GM12878 (cell line): ENCODE results near the gene TRIM72. TPM values are rescaled to one million over a fixed set of nuclear protein-coding genes. Genes with fewer than 3 reads are reported as not detected.
A peak's percentile ranks its signal among the peaks of the same experiment; 100 is the strongest.

Experiments
- ATAC-seq: fragments of 200-7000 bp; cut with Tn5 transposase; 3 replicates; pipeline ENCODE4 v1.9.1; 2020; ENCODE audit warnings: mild to moderate bottlenecking, moderate library complexity
- BruUV-seq: library from RNA; stranded (reverse); fragments of 400-500 nt; replicated peaks from 2 replicates; lab custom pipeline; 2021; lab: Mats Ljungman, UMichigan
- CTCF ChIA-PET: fragments of 300-600 bp; sonication (Branson Sonifier 250); formaldehyde crosslinking; extraction: SDS; loops from one replicate; lab custom pipeline; 2021; ENCODE audit warnings: inconsistent platforms; lab: Yijun Ruan, JAX
- POLR2A ChIA-PET: fragments of 350-600 bp; formaldehyde crosslinking; extraction: SDS; loops from one replicate; lab custom pipeline; 2021; ENCODE audit warnings: inconsistent platforms; lab: Charles Lee
- RAD21 ChIA-PET: fragments of 300-600 bp; sonication (Branson Sonifier 250); formaldehyde crosslinking; loops from one replicate; lab custom pipeline; 2023; ENCODE audit warnings: antibody characterized with exemption; ENCODE audit not compliant: unreplicated experiment; lab: Charles Lee
- SMC1A ChIA-PET: fragments of 300-600 bp; sonication (Branson Sonifier 250); formaldehyde crosslinking; loops from one replicate; lab custom pipeline; 2023; ENCODE audit not compliant: unreplicated experiment, uncharacterized antibody; lab: Charles Lee
- DNase-seq: peaks from one replicate; pipeline ENCODE4 v3.0.0-alpha.2; 2011; ENCODE audit warnings: low read depth, low spot score
- FAIRE-seq: peaks from 3 replicates; lab custom pipeline; 2011; peaks lifted over from hg19 to GRCh38; lab: Jason Lieb, UNC
- H2AFZ ChIP-seq: 2 replicates; pipeline ENCODE4 v1.6.0; 2011; ENCODE audit warnings: low read depth, low read length, control low read depth; ENCODE audit not compliant: control insufficient read depth
- H3K27ac ChIP-seq: 2 replicates; pipeline ENCODE4 v1.5.1; 2011; ENCODE audit warnings: control low read depth; ENCODE audit not compliant: control insufficient read depth, insufficient read depth
- H3K27me3 ChIP-seq, 2 experiments: replicated peaks in 1 of 2; 2 replicates each; pipeline versions ENCODE4 v1.6.0 to v1.6.1; 2011; ENCODE audit warnings: low read length in 1 of 2; ENCODE audit not compliant: control insufficient read depth in 2 of 2, insufficient read depth in 2 of 2
- H3K36me3 ChIP-seq, 2 experiments: 2 replicates each; pipeline ENCODE4 v1.5.1; 2011; ENCODE audit warnings: low read length in 1 of 2; ENCODE audit not compliant: control insufficient read depth in 2 of 2, insufficient read depth in 2 of 2
- H3K4me1 ChIP-seq: 2 replicates; pipeline ENCODE4 v1.6.1; 2011; ENCODE audit warnings: mild to moderate bottlenecking, low read length, moderate library complexity, mixed read lengths; ENCODE audit not compliant: control insufficient read depth, insufficient read depth
- H3K4me2 ChIP-seq: 2 replicates; pipeline ENCODE4 v1.6.0; 2011; ENCODE audit warnings: control low read depth; ENCODE audit not compliant: control insufficient read depth, insufficient read depth
- H3K4me3 ChIP-seq: fragments of 200-600 bp; sonication (generic); 2 replicates; pipeline ENCODE4 v1.5.1; 2016
- H3K79me2 ChIP-seq: 2 replicates; pipeline ENCODE4 v1.6.0; 2011; ENCODE audit warnings: low read length; ENCODE audit not compliant: control insufficient read depth, insufficient read depth
- H3K9ac ChIP-seq: 2 replicates; pipeline ENCODE4 v1.8.0; 2011; ENCODE audit warnings: low read length, control low read depth, mixed read lengths; ENCODE audit not compliant: control insufficient read depth, insufficient read depth
- H3K9me3 ChIP-seq: replicated peaks from 3 replicates; pipeline ENCODE4 v1.5.1; 2011; ENCODE audit warnings: mild to moderate bottlenecking, low read length; ENCODE audit not compliant: control insufficient read depth, insufficient read depth
- H4K20me1 ChIP-seq: 2 replicates; pipeline ENCODE4 v1.6.0; 2011; ENCODE audit not compliant: control insufficient read depth, insufficient read depth
- CHD2 ChIP-seq: IDR thresholded peaks from 2 replicates; pipeline ENCODE4 v1.6.1; 2011; ENCODE audit warnings: low read depth, low read length, improper control_type of control experiment, borderline replicate concordance
- FOXM1 ChIP-seq: IDR thresholded peaks from 2 replicates; pipeline ENCODE4 v1.6.1; 2012; ENCODE audit warnings: low read depth, mild to moderate bottlenecking, inconsistent platforms, low read length, moderate library complexity
- MEF2A ChIP-seq: IDR thresholded peaks from 2 replicates; pipeline ENCODE4 v1.6.1; 2011; ENCODE audit warnings: low read depth, mild to moderate bottlenecking, low read length, moderate library complexity; ENCODE audit not compliant: insufficient read depth
- NFXL1 ChIP-seq: fragments of 450-650 bp; IDR thresholded peaks from 2 replicates; pipeline ENCODE4 v1.6.1; 2017; ENCODE audit warnings: antibody characterized with exemption, mild to moderate bottlenecking, borderline replicate concordance
- POLR2A ChIP-seq: IDR thresholded peaks from 2 replicates; pipeline ENCODE4 v1.6.1; 2011; ENCODE audit warnings: low read depth, mild to moderate bottlenecking, low read length
- SMARCA5 ChIP-seq: fragments of 450-650 bp; IDR thresholded peaks from 2 replicates; pipeline ENCODE4 v1.6.1; 2017; ENCODE audit warnings: mild to moderate bottlenecking
- WGBS: methylation state at CpG from one replicate; pipeline ENCODE4 v1.1.6; 2016; ENCODE audit warnings: low lambda C conversion rate; ENCODE audit not compliant: insufficient replicate concordance, insufficient coverage; ENCODE audit errors: missing lambda C conversion rate; 5-methylcytosine and 5-hydroxymethylcytosine counted together
- in situ Hi-C: fragments of 300-500 bp; cut with MboI; formaldehyde crosslinking; loops from 9 replicates; pipeline ENCODE4 v1.14.3; 2018; ENCODE audit warnings: mixed read lengths
- intact Hi-C: fragments of 100-400 bp; cut with micrococcal nuclease; formaldehyde crosslinking; loops from one replicate; pipeline ENCODE4 v1.14.2; 2022; ENCODE audit not compliant: unreplicated experiment
- polyA plus RNA-seq, 11 experiments: library from polyadenylated mRNA; depleted of rRNA in 4 of 11; unstranded in 6 of 11; stranded (reverse) in 5 of 11; fragments of >200 nt; fragmentation: Nextera tagmentation in 4 of 11; fragmentation: Illumina TruSeq in 1 of 11; extraction: Ambion mirVana in 4 of 11; extraction: Trizol in 1 of 11; gene quantifications; 1 replicate in 1 of 11; 2 replicates in 10 of 11; pipeline versions ENCODE4 v1.2.1 to v1.2.3, GENCODE V29; 2011 to 2016; ENCODE audit warnings: inconsistent platforms in 2 of 11, missing spikeins in 2 of 11, low read depth in 1 of 11
- total RNA-seq, 4 experiments: library from RNA; depleted of rRNA in 3 of 4; stranded (reverse); fragments of >200 nt in 3 of 4; fragmentation: Illumina TruSeq in 1 of 4; extraction: Trizol in 1 of 4; gene quantifications; 2 replicates each; pipeline versions ENCODE4 v1.2.1 to v1.2.3, GENCODE V29; 2013 to 2021
- TF ChIP-seq, protein P1 (sequence below): fragments of 450-650 bp; formaldehyde crosslinking; IDR thresholded peaks from 2 replicates; pipeline ENCODE4 v1.5.0; 2022; ENCODE audit warnings: mild to moderate bottlenecking, missing genetic modification characterization
- TF ChIP-seq, protein P2 (sequence below): fragments of 450-650 bp; IDR thresholded peaks from 2 replicates; pipeline ENCODE4 v1.6.1; 2018; ENCODE audit warnings: borderline replicate concordance, mild to moderate bottlenecking; ENCODE audit not compliant: partially characterized antibody

Gene TRIM72
- total and polyA plus RNA-seq, 10 of the 15 experiments (the other 5 are each of a cell fraction or from before 2014, with no cell fraction given): 0.03 to 1.2 (median 0.23) TPM; not detected in 1

GRCh38 chr16:31184888-31185287, 29.0 kb upstream of the TRIM72 start:
- no peak for FAIRE-seq
- in situ Hi-C loops: no loop called here

More at GRCh38 chr16:31184888-31185287, 29.0 kb upstream of the TRIM72 start:
- H3K9me3 ChIP-seq: no peaks in the 10 kb centered on the region
- no peaks in the 10 kb centered on the region; the same call in 1 of the 2 replicates for H3K4me1 ChIP-seq
- H3K36me3 ChIP-seq: peaks cover 31 to 56% of the 10 kb centered on the region in 2 experiments
- TF ChIP-seq FOXM1: no peak
- TF ChIP-seq, protein P1, sequence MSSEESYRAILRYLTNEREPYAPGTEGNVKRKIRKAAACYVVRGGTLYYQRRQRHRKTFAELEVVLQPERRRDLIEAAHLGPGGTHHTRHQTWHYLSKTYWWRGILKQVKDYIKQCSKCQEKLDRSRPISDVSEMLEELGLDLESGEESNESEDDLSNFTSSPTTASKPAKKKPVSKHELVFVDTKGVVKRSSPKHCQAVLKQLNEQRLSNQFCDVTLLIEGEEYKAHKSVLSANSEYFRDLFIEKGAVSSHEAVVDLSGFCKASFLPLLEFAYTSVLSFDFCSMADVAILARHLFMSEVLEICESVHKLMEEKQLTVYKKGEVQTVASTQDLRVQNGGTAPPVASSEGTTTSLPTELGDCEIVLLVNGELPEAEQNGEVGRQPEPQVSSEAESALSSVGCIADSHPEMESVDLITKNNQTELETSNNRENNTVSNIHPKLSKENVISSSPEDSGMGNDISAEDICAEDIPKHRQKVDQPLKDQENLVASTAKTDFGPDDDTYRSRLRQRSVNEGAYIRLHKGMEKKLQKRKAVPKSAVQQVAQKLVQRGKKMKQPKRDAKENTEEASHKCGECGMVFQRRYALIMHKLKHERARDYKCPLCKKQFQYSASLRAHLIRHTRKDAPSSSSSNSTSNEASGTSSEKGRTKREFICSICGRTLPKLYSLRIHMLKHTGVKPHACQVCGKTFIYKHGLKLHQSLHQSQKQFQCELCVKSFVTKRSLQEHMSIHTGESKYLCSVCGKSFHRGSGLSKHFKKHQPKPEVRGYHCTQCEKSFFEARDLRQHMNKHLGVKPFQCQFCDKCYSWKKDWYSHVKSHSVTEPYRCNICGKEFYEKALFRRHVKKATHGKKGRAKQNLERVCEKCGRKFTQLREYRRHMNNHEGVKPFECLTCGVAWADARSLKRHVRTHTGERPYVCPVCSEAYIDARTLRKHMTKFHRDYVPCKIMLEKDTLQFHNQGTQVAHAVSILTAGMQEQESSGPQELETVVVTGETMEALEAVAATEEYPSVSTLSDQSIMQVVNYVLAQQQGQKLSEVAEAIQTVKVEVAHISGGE (CRISPR knock-in tag): no peak
- no peak for TF ChIP-seq SMARCA5
- TF ChIP-seq, protein P2, sequence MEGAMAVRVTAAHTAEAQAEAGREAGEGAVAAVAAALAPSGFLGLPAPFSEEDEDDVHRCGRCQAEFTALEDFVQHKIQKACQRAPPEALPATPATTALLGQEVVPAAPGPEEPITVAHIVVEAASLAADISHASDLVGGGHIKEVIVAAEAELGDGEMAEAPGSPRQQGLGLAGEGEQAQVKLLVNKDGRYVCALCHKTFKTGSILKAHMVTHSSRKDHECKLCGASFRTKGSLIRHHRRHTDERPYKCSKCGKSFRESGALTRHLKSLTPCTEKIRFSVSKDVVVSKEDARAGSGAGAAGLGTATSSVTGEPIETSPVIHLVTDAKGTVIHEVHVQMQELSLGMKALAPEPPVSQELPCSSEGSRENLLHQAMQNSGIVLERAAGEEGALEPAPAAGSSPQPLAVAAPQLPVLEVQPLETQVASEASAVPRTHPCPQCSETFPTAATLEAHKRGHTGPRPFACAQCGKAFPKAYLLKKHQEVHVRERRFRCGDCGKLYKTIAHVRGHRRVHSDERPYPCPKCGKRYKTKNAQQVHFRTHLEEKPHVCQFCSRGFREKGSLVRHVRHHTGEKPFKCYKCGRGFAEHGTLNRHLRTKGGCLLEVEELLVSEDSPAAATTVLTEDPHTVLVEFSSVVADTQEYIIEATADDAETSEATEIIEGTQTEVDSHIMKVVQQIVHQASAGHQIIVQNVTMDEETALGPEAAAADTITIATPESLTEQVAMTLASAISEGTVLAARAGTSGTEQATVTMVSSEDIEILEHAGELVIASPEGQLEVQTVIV: no peak
- peak; percentile 49 for TF ChIP-seq POLR2A
- no peak for TF ChIP-seq MEF2A
- TF ChIP-seq CHD2: no peak
- no peak for TF ChIP-seq NFXL1
- TF ChIP-seq, all 136 proteins: peak for 1
- Histone ChIP-seq H4K20me1 (peaks cover 26% of the 10 kb centered on the region), H3K27ac (no peak overlapping the region), H3K4me3 (no peak overlapping the region), H2AFZ (no peak overlapping the region), H3K79me2 (peaks cover 85% of the 10 kb centered on the region), H3K4me2 (no peak overlapping the region), H3K9ac (no peak overlapping the region), H3K27me3 (no peaks in the 10 kb centered on the region)
- intact Hi-C loops: loop anchor here (5.0 to 10.0 kb wide), 2 partner anchors 188 to 690 kb away; partner anchors contain the start of gene ZNF267
- ATAC-seq (no peak), DNase-seq (no peak)
- ChIA-PET SMC1A (interaction anchor here (0.8 to 1.2 kb wide), 2 partner anchors 39 to 274 kb away, joined by 3 read pairs; partner anchors contain the start of gene ARMC5), RAD21 (interaction anchor here (2.1 kb wide), 1 partner anchor 17 kb away, joined by 8 read pairs; the partner anchor contains the start of gene PYCARD), POLR2A (interaction anchor here (0.6 to 1.8 kb wide), 5 partner anchors 8 to 24 kb away, joined by 3 to 12 read pairs (median 5); partner anchors contain the start of gene PYCARD), CTCF (interaction anchor here (0.7 to 1.1 kb wide), 5 partner anchors 41 to 180 kb away, joined by 3 to 4 read pairs (median 3); no protein-coding TSS in a partner anchor)
- WGBS: 97% methylated on average over 14 of the region's 14 CpGs
- no TSS peak for BruUV-seq
